H1 (cell line): Measurements from ENCODE around the gene RGS6. TPM values are rescaled to one million over a fixed set of nuclear protein-coding genes. Genes with fewer than 3 reads are reported as not detected.

ENCODE experiments used
- CHD7 ChIP-seq: fragments of 300-600 bp; sonication (generic); IDR thresholded peaks from 2 replicates; pipeline ENCODE4 v1.7.1; 2012; ENCODE audit warnings: low read length, moderate library complexity, mild to moderate bottlenecking, inconsistent platforms; ENCODE audit not compliant: insufficient replicate concordance
- SIN3A ChIP-seq, 2 experiments: IDR thresholded peaks in 1 of 2; conservative IDR thresholded peaks in 1 of 2; 2 replicates each; pipeline ENCODE4 v1.6.1; 2011 to 2012; ENCODE audit warnings: low read length in 2 of 2, improper control_type of control experiment in 1 of 2, low read depth in 1 of 2, mild to moderate bottlenecking in 1 of 2
- SIRT6 ChIP-seq: IDR thresholded peaks from one replicate; pipeline ENCODE4 v1.7.1; 2012; ENCODE audit warnings: low read length, inconsistent platforms
- USF2 ChIP-seq: IDR thresholded peaks from 2 replicates; pipeline ENCODE4 v1.6.1; 2011; ENCODE audit warnings: low read length, improper control_type of control experiment
- polyA plus RNA-seq, 7 experiments: library from polyadenylated mRNA; depleted of rRNA in 3 of 7; stranded (reverse) in 5 of 7; unstranded in 2 of 7; fragments of >200 nt in 5 of 7; fragments of 200-250 nt in 2 of 7; gene quantifications; 1 replicate in 5 of 7; 2 replicates in 1 of 7; 4 replicates in 1 of 7; pipeline versions ENCODE4 v1.2.1 to v1.2.3, GENCODE V29; 2011 to 2013; ENCODE audit warnings: missing spikeins in 2 of 7, mixed read lengths in 2 of 7
- total RNA-seq: library from RNA; stranded (reverse); fragmentation: NEBNext Ultra II Directional; extraction: Animal tissue kit (Norgen Biotek cat#: 25700); gene quantifications from 2 replicates; pipeline ENCODE4 v1.2.1, GENCODE V29; 2021

The RGS6 gene
- total and polyA plus RNA-seq, 2 of the 8 experiments (the other 6 are each of a cell fraction or from before 2014, with no cell fraction given): 0.26 to 1.1 TPM

GRCh38 chr14:72419226-72419775, 487.1 kb downstream of the RGS6 start (continued):
- no peak for TF ChIP-seq CHD7
- no peak for TF ChIP-seq USF2
- no peak for TF ChIP-seq SIN3A (conservative IDR thresholded peaks at IDR 0.05 in 1 of 2, IDR thresholded peaks at IDR 0.05 in 1 of 2; ENCODE audit: low read depth in 1 of 2, low read length in 2 of 2)
- TF ChIP-seq SIRT6: no peak
- TF ChIP-seq, all 59 proteins: peak for 0
